Stomach (tissue), 4 donors: ENCODE measurements around the gene ACTA1.

ENCODE experiments used
- POLR2AphosphoS5 ChIP-seq, 3 donors: sonication (generic); formaldehyde crosslinking; IDR thresholded peaks; one replicate each; pipeline ENCODE4 v1.6.1; 2016; ENCODE audit warnings: antibody characterized with exemption in 3 of 3
- TF ChIP-seq, protein P1 (sequence below), 7 experiments: fragments of 450-650 bp in 4 of 7; fragments of 200-600 bp in 3 of 7; sonication (generic) in 3 of 7; IDR thresholded peaks; one replicate each; pipeline ENCODE4 v1.5.1; 2016 to 2019; ENCODE audit warnings: antibody characterized with exemption in 7 of 7, control low read depth in 2 of 7, mild to moderate bottlenecking in 1 of 7

DNA sequence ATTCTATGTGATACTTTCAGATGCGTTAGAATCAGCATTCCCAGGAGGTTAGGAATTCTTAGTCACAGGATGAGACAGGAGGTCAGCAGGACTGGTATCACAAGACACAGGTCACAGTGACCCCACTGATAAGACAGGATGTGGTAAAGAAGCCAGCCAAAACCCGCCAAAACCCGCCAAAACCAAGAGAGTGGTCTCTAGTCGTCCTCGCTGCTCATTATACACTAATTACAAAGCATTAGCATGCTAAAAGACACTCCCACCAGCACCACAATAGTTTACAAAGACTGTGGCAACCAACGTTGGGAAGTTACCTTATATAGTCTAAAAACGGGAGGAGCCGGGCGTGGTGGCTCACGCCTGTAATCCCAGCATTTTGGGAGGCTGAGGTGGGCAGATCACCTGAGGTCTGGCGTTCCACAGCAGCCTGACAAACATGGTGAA is 13.9 kb upstream of the ACTA1 start:
- TF ChIP-seq POLR2AphosphoS5 (IDR thresholded peaks at IDR 0.05) = no peak
- TF ChIP-seq, protein P1, sequence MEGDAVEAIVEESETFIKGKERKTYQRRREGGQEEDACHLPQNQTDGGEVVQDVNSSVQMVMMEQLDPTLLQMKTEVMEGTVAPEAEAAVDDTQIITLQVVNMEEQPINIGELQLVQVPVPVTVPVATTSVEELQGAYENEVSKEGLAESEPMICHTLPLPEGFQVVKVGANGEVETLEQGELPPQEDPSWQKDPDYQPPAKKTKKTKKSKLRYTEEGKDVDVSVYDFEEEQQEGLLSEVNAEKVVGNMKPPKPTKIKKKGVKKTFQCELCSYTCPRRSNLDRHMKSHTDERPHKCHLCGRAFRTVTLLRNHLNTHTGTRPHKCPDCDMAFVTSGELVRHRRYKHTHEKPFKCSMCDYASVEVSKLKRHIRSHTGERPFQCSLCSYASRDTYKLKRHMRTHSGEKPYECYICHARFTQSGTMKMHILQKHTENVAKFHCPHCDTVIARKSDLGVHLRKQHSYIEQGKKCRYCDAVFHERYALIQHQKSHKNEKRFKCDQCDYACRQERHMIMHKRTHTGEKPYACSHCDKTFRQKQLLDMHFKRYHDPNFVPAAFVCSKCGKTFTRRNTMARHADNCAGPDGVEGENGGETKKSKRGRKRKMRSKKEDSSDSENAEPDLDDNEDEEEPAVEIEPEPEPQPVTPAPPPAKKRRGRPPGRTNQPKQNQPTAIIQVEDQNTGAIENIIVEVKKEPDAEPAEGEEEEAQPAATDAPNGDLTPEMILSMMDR (IDR thresholded peaks at IDR 0.05) = no peak
